Measurements from ENCODE around the gene MAPRE3. TPM values are rescaled to one million over a fixed set of nuclear protein-coding genes. Genes with fewer than 3 reads are reported as not detected.

The MAPRE3 gene
- total RNA-seq, 1 donor from 2014 or later = 27.0 TPM

GRCh38 chr2:27025861-27026851, 55.7 kb downstream of the MAPRE3 start:
- H3K27me3 ChIP-seq (ENCODE audit: insufficient read depth, low read length) = no peaks in the 10 kb centered on the region
- no peak for DNase-seq (ENCODE audit: low read depth)
- peaks cover 32% of the 10 kb centered on the region for H3K79me2 ChIP-seq (ENCODE audit: insufficient read depth, low read length)
- H3K4me3 ChIP-seq (ENCODE audit: insufficient read depth, low read depth, low read length) = no peak overlapping the region
- peaks cover 16% of the 10 kb centered on the region for H3K4me1 Mint-ChIP-seq (ENCODE audit: low read depth, unreplicated experiment)
- no peak overlapping the region for H3K9ac ChIP-seq (ENCODE audit: low read length)
- H3K36me3 ChIP-seq (ENCODE audit: insufficient read depth, low read length) = no peaks in the 10 kb centered on the region
- H2AFZ ChIP-seq (ENCODE audit: low read depth, low read length) = no peak overlapping the region
- H3K9me3 ChIP-seq (ENCODE audit: insufficient read depth, low read depth, low read length) = no peaks in the 10 kb centered on the region
- no peak overlapping the region for H3K27ac Mint-ChIP-seq (ENCODE audit: unreplicated experiment)
- no peaks in the 10 kb centered on the region for H3K27me3 Mint-ChIP-seq (ENCODE audit: low read depth, unreplicated experiment)
- peaks cover 62% of the 10 kb centered on the region for H4K20me1 ChIP-seq (ENCODE audit: insufficient read depth, low read length)
- TF ChIP-seq, protein P1, sequence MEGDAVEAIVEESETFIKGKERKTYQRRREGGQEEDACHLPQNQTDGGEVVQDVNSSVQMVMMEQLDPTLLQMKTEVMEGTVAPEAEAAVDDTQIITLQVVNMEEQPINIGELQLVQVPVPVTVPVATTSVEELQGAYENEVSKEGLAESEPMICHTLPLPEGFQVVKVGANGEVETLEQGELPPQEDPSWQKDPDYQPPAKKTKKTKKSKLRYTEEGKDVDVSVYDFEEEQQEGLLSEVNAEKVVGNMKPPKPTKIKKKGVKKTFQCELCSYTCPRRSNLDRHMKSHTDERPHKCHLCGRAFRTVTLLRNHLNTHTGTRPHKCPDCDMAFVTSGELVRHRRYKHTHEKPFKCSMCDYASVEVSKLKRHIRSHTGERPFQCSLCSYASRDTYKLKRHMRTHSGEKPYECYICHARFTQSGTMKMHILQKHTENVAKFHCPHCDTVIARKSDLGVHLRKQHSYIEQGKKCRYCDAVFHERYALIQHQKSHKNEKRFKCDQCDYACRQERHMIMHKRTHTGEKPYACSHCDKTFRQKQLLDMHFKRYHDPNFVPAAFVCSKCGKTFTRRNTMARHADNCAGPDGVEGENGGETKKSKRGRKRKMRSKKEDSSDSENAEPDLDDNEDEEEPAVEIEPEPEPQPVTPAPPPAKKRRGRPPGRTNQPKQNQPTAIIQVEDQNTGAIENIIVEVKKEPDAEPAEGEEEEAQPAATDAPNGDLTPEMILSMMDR (IDR thresholded peaks at IDR 0.05; ENCODE audit: insufficient read depth, low read depth, low read length) = no peak
- no peak for TF ChIP-seq EZH2 (IDR thresholded peaks at IDR 0.05; ENCODE audit: insufficient read depth, low read length)
- H3K9me3 Mint-ChIP-seq (ENCODE audit: unreplicated experiment) = no peaks in the 10 kb centered on the region
- no peak overlapping the region for H3K27ac ChIP-seq (ENCODE audit: low read depth, low read length)
- no peak for FAIRE-seq
- H3K4me3 Mint-ChIP-seq (ENCODE audit: unreplicated experiment) = no peak overlapping the region
- peaks cover 34% of the 10 kb centered on the region for H3K36me3 Mint-ChIP-seq (ENCODE audit: low read depth, unreplicated experiment)
- no peak overlapping the region for H3K4me2 ChIP-seq (ENCODE audit: low read length)
- H3K4me1 ChIP-seq (ENCODE audit: insufficient read depth, low read length) = peaks cover 9% of the 10 kb centered on the region

DNA sequence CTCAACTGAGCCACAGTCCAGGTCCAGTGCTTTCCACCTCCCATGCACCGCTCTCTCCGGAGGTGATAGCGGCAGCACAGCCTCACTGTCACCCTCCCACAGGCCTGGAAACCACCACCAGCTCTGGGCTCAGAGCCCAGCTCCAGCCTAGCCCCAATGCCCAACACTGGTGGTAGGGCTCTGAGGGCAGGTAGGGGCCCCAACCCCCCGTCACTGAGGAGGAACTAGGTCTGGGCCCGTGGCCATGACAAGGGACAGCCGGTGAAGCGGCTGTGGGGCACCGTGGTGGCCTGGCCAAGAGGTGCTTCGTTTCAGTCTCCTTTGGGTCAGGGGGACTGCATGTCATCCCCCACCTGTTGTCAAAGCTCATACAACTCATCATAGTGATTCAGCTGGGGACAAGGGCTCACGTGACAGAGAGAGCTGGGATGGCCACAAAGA, 56.8 kb downstream of the MAPRE3 start:
- Mint-ChIP-seq H3K4me1 (ENCODE audit: low read depth, unreplicated experiment) (peaks cover 14% of the 10 kb centered on the region), H3K36me3 (ENCODE audit: low read depth, unreplicated experiment) (peaks cover 36% of the 10 kb centered on the region), H3K4me3 (ENCODE audit: unreplicated experiment) (no peak overlapping the region), H3K27ac (ENCODE audit: unreplicated experiment) (no peak overlapping the region), H3K9me3 (ENCODE audit: unreplicated experiment) (no peaks in the 10 kb centered on the region), H3K27me3 (ENCODE audit: low read depth, unreplicated experiment) (no peaks in the 10 kb centered on the region)
- DNase-seq (ENCODE audit: low read depth) (no peak), FAIRE-seq (no peak)
- Histone ChIP-seq H3K4me1 (ENCODE audit: insufficient read depth, low read length) (peaks cover 4% of the 10 kb centered on the region), H3K4me2 (ENCODE audit: low read length) (no peak overlapping the region), H3K27ac (ENCODE audit: low read depth, low read length) (no peak overlapping the region), H3K9ac (ENCODE audit: low read length) (no peak overlapping the region), H3K4me3 (ENCODE audit: insufficient read depth, low read depth, low read length) (no peak overlapping the region), H4K20me1 (ENCODE audit: insufficient read depth, low read length) (peaks cover 62% of the 10 kb centered on the region), H3K27me3 (ENCODE audit: insufficient read depth, low read length) (no peaks in the 10 kb centered on the region), H3K79me2 (ENCODE audit: insufficient read depth, low read length) (peaks cover 42% of the 10 kb centered on the region), H3K9me3 (ENCODE audit: insufficient read depth, low read depth, low read length) (no peaks in the 10 kb centered on the region), H2AFZ (ENCODE audit: low read depth, low read length) (no peak overlapping the region), H3K36me3 (ENCODE audit: insufficient read depth, low read length) (no peaks in the 10 kb centered on the region)
- TF ChIP-seq, protein P1 (IDR thresholded peaks at IDR 0.05; ENCODE audit: insufficient read depth, low read depth, low read length) = no peak
- no peak for TF ChIP-seq EZH2 (IDR thresholded peaks at IDR 0.05; ENCODE audit: insufficient read depth, low read length)

DNA sequence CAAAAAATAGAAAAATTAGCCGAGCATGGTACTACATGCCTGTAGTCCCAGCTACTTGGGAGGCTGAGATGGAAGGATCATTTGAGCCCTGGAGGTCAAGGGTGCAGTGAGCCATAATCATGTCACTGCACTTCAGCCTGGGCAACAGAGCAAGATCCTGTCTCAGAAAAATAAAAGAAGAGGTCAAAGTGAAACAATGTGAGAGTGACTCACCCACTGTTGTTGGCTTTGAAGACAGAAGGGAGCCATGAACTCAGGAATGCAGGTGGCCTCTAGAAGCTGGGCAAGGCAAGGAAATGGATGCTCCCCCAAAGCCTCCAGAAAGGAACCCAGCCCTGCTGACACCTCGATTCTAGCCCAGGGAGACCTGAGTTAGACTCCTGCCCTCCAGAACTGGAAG, 58.6 kb downstream of the MAPRE3 start:
- peaks cover 10% of the 10 kb centered on the region for H3K4me1 Mint-ChIP-seq (ENCODE audit: low read depth, unreplicated experiment)
- no peak for TF ChIP-seq EZH2 (IDR thresholded peaks at IDR 0.05; ENCODE audit: insufficient read depth, low read length)
- TF ChIP-seq, protein P1 (IDR thresholded peaks at IDR 0.05; ENCODE audit: insufficient read depth, low read depth, low read length) = no peak
- H3K27ac ChIP-seq (ENCODE audit: low read depth, low read length) = no peak overlapping the region
- peaks cover 29% of the 10 kb centered on the region for H3K36me3 Mint-ChIP-seq (ENCODE audit: low read depth, unreplicated experiment)
- FAIRE-seq (no peak), DNase-seq (ENCODE audit: low read depth) (no peak)
- no peaks in the 10 kb centered on the region for H3K27me3 ChIP-seq (ENCODE audit: insufficient read depth, low read length)
- no peak overlapping the region for H2AFZ ChIP-seq (ENCODE audit: low read depth, low read length)
- no peak overlapping the region for H3K9ac ChIP-seq (ENCODE audit: low read length)
- no peak overlapping the region for H3K27ac Mint-ChIP-seq (ENCODE audit: unreplicated experiment)
- no peaks in the 10 kb centered on the region for H3K9me3 Mint-ChIP-seq (ENCODE audit: unreplicated experiment)
- H3K4me2 ChIP-seq (ENCODE audit: low read length) = no peak overlapping the region
- no peak overlapping the region for H3K4me3 ChIP-seq (ENCODE audit: insufficient read depth, low read depth, low read length)
- no peaks in the 10 kb centered on the region for H3K27me3 Mint-ChIP-seq (ENCODE audit: low read depth, unreplicated experiment)
- no peak overlapping the region for H3K4me3 Mint-ChIP-seq (ENCODE audit: unreplicated experiment)
- H3K9me3 ChIP-seq (ENCODE audit: insufficient read depth, low read depth, low read length) = no peaks in the 10 kb centered on the region
- H3K4me1 ChIP-seq (ENCODE audit: insufficient read depth, low read length) = peaks cover 8% of the 10 kb centered on the region
- H3K79me2 ChIP-seq (ENCODE audit: insufficient read depth, low read length) = peaks cover 59% of the 10 kb centered on the region
- H4K20me1 ChIP-seq (ENCODE audit: insufficient read depth, low read length) = peaks cover 52% of the 10 kb centered on the region
- H3K36me3 ChIP-seq (ENCODE audit: insufficient read depth, low read length) = no peaks in the 10 kb centered on the region
